LNCaP clone FGC (cell line): ENCODE measurements around the gene RNF111.
"Not testable (repeated sequence)": the region's sequence is repeated elsewhere in the genome, so short reads cannot be mapped to it uniquely, and the experiment has no call there.

Experiments
- DNase-seq: peaks from one replicate; pipeline ENCODE4 v3.0.0-alpha.2; 2011; ENCODE audit warnings: low read depth
- H3K4me3 ChIP-seq: 2 replicates; pipeline ENCODE4 v1.5.1; 2011; ENCODE audit warnings: mild to moderate bottlenecking, low read depth, low read length, control low read depth
- CTCF ChIP-seq: IDR thresholded peaks from 2 replicates; pipeline ENCODE4 v1.5.1; 2012; ENCODE audit warnings: mild to moderate bottlenecking; ENCODE audit not compliant: control insufficient read depth, insufficient read depth; ENCODE audit errors: extremely low read depth

Gene RNF111

GRCh38 chr15:59144594-59144993, 157.1 kb downstream of the RNF111 start:
- DNase-seq, H3K4me3 ChIP-seq: not testable (repeated sequence)
- peak; percentile 60 for TF ChIP-seq CTCF
